DND-41 (cell line): ENCODE data around the gene SSH3.
A peak's percentile ranks its signal among the peaks of the same experiment; 100 is the strongest.

Source experiments
- ATAC-seq: fragments of 200-7000 bp; cut with Tn5 transposase; 3 replicates; pipeline ENCODE4 v1.9.1; 2021; ENCODE audit warnings: low read depth; ENCODE audit not compliant: insufficient read depth
- DNase-seq: peaks from one replicate; pipeline ENCODE4 v3.0.0-alpha.2; 2020
- H2AFZ ChIP-seq: 2 replicates; pipeline ENCODE4 v1.6.0; 2012; ENCODE audit warnings: low read depth, low read length
- H3K27ac ChIP-seq: 2 replicates; pipeline ENCODE4 v1.5.1; 2012; ENCODE audit warnings: low read length, inconsistent platforms
- H3K27me3 ChIP-seq: fragments of 200-600 bp; sonication (generic); 2 replicates; pipeline ENCODE4 v1.6.0; 2012; ENCODE audit warnings: low read length, mild to moderate bottlenecking, inconsistent platforms; ENCODE audit not compliant: insufficient read depth, poor library complexity
- H3K36me3 ChIP-seq: 2 replicates; pipeline ENCODE4 v1.5.1; 2012; ENCODE audit warnings: low read length, inconsistent platforms; ENCODE audit not compliant: insufficient read depth
- H3K4me1 ChIP-seq: 2 replicates; pipeline ENCODE4 v1.5.1; 2012; ENCODE audit warnings: mild to moderate bottlenecking, low read length; ENCODE audit not compliant: insufficient read depth
- H3K4me2 ChIP-seq: 2 replicates; pipeline ENCODE4 v1.6.0; 2012; ENCODE audit warnings: mild to moderate bottlenecking, moderate library complexity, low read length, inconsistent platforms; ENCODE audit not compliant: insufficient read depth
- H3K4me3 ChIP-seq, 2 experiments: fragments of 200-600 bp in 1 of 2; shearing (Covaris generic) in 1 of 2; 2 replicates each; pipeline ENCODE4 v1.5.1; 2012 to 2016; ENCODE audit warnings: inconsistent platforms in 2 of 2, low read length in 2 of 2, mild to moderate bottlenecking in 2 of 2, low read depth in 1 of 2, moderate library complexity in 1 of 2
- H3K79me2 ChIP-seq: 2 replicates; pipeline ENCODE4 v1.6.0; 2012; ENCODE audit warnings: low read length, inconsistent platforms; ENCODE audit not compliant: insufficient read depth
- H3K9ac ChIP-seq: 2 replicates; pipeline ENCODE4 v1.6.0; 2012; ENCODE audit warnings: low read depth, mild to moderate bottlenecking, inconsistent platforms, low read length, moderate library complexity
- H3K9me3 ChIP-seq: 2 replicates; pipeline ENCODE4 v1.5.1; 2012; ENCODE audit warnings: low read length, moderate library complexity, mild to moderate bottlenecking, inconsistent platforms; ENCODE audit not compliant: insufficient read depth, severe bottlenecking
- H4K20me1 ChIP-seq: 2 replicates; pipeline ENCODE4 v1.6.0; 2012; ENCODE audit warnings: low read length; ENCODE audit not compliant: insufficient read depth
- CTCF ChIP-seq: IDR thresholded peaks from 2 replicates; pipeline ENCODE4 v1.5.1; 2012; ENCODE audit warnings: borderline replicate concordance, low read length, moderate library complexity, mild to moderate bottlenecking; ENCODE audit not compliant: poor library complexity, severe bottlenecking; ENCODE audit errors: extremely low read depth
- EZH2 ChIP-seq: IDR thresholded peaks from 3 replicates; pipeline ENCODE4 v1.6.1; 2012; ENCODE audit warnings: borderline replicate concordance, low read depth, mild to moderate bottlenecking, moderate library complexity, low read length, inconsistent platforms; ENCODE audit not compliant: severe bottlenecking

The SSH3 gene

GRCh38 chr11:67282876-67283371, 20.4 kb upstream of the SSH3 start:
- Histone ChIP-seq H3K4me1 (peaks cover 50% of the 10 kb centered on the region), H2AFZ (no peak overlapping the region), H3K27me3 (no peaks in the 10 kb centered on the region), H3K4me2 (no peak overlapping the region), H3K4me3 (no peak overlapping the region), H3K36me3 (peaks cover 100% of the 10 kb centered on the region), H3K9ac (no peak overlapping the region), H3K9me3 (no peaks in the 10 kb centered on the region), H4K20me1 (0 out of 2 replicates have a peak, but pooled peaks cover 6% of the 10 kb centered on the region), H3K27ac (peak overlapping the region; percentile 46; the same call in 1 of the 2 replicates), H3K79me2 (peaks cover 65% of the 10 kb centered on the region)
- no peak for ATAC-seq
- DNase-seq: no peak
- TF ChIP-seq EZH2 (no peak), CTCF (no peak)

GRCh38 chr11:67283481-67283963, 19.8 kb upstream of the SSH3 start:
- H3K4me1 ChIP-seq: peaks cover 50% of the 10 kb centered on the region
- H3K9ac ChIP-seq: no peak overlapping the region
- H3K27me3 ChIP-seq: no peaks in the 10 kb centered on the region
- no peak overlapping the region for H2AFZ ChIP-seq
- H3K36me3 ChIP-seq: peaks cover 95% of the 10 kb centered on the region
- no peaks in the 10 kb centered on the region for H3K9me3 ChIP-seq
- peaks cover 60% of the 10 kb centered on the region for H3K79me2 ChIP-seq
- H3K4me3 ChIP-seq: no peak overlapping the region
- ATAC-seq: no peak
- H3K27ac ChIP-seq: peak overlapping the region; percentile 39; the same call in 1 of the 2 replicates
- H4K20me1 ChIP-seq: 0 out of 2 replicates have a peak, but pooled peaks cover 6% of the 10 kb centered on the region
- TF ChIP-seq EZH2 (no peak), CTCF (no peak)
- H3K4me2 ChIP-seq: no peak overlapping the region
- no peak for DNase-seq

- peaks cover 53% of the 10 kb centered on the region for H3K4me1 ChIP-seq
- no peak overlapping the region for H3K9ac ChIP-seq
- no peaks in the 10 kb centered on the region for H3K27me3 ChIP-seq
- no peak for DNase-seq
- no peaks in the 10 kb centered on the region for H3K9me3 ChIP-seq
- H3K4me2 ChIP-seq: no peak overlapping the region
- no peak for ATAC-seq
- H4K20me1 ChIP-seq: 0 out of 2 replicates have a peak, but pooled peaks cover 3% of the 10 kb centered on the region
- peaks cover 53% of the 10 kb centered on the region for H3K79me2 ChIP-seq
- no peak overlapping the region for H2AFZ ChIP-seq
- TF ChIP-seq EZH2 (no peak), CTCF (no peak)
- H3K36me3 ChIP-seq: peaks cover 82% of the 10 kb centered on the region
- H3K27ac ChIP-seq: no peak overlapping the region
- no peak overlapping the region for H3K4me3 ChIP-seq
Measured at GRCh38 chr11:67284811-67285540, 18.4 kb upstream of the SSH3 start.
